Caco-2 (cell line): ENCODE results near the gene RSL1D1. TPM values are rescaled to one million over a fixed set of nuclear protein-coding genes. Genes with fewer than 3 reads are reported as not detected.
"Not testable (repeated sequence)": the region's sequence is repeated elsewhere in the genome, so short reads cannot be mapped to it uniquely, and the experiment has no call there.

Experiments
- BruUV-seq: library from RNA; stranded (reverse); fragments of 400-500 nt; replicated peaks from 2 replicates; lab custom pipeline; 2021; lab: Mats Ljungman, UMichigan
- CTCF ChIA-PET: fragments of 300-600 bp; sonication (Branson Sonifier 250); formaldehyde crosslinking; loops from one replicate; lab custom pipeline; 2022; ENCODE audit warnings: antibody characterized with exemption; lab: Charles Lee
- POLR2A ChIA-PET: fragments of 300-600 bp; sonication (Branson Sonifier 250); formaldehyde crosslinking; loops from one replicate; lab custom pipeline; 2022; ENCODE audit warnings: antibody characterized with exemption; lab: Charles Lee
- DNase-seq, 2 experiments: peaks; one replicate each; pipeline versions ENCODE4 v3.0.0 to v3.0.0-alpha.2; 2020 to 2022
- H3K27me3 ChIP-seq: replicated peaks from 2 replicates; pipeline ENCODE4 v1.6.0; 2011; ENCODE audit warnings: low read length; ENCODE audit not compliant: control insufficient read depth, insufficient read depth
- H3K36me3 ChIP-seq: 2 replicates; pipeline ENCODE4 v1.5.1; 2011; ENCODE audit warnings: low read length; ENCODE audit not compliant: control insufficient read depth, insufficient read depth
- H3K4me1 ChIP-seq: fragments of 250-450 bp; sonication (Bioruptor Pico); 2 replicates; pipeline ENCODE4 v1.5.1; 2020; ENCODE audit warnings: mild to moderate bottlenecking
- H3K4me3 ChIP-seq: 2 replicates; pipeline ENCODE4 v1.5.1; 2011; ENCODE audit warnings: low read depth, mild to moderate bottlenecking, control low read depth, low read length
- H3K9me3 ChIP-seq: fragments of 250-450 bp; sonication (Bioruptor Pico); 2 replicates; pipeline ENCODE4 v1.5.1; 2020; ENCODE audit warnings: mild to moderate bottlenecking, moderate library complexity
- H3K27ac Mint-ChIP-seq: one replicate; pipeline ENCODE4 v1.8.0; 2022; ENCODE audit warnings: mixed read lengths; ENCODE audit not compliant: unreplicated experiment
- H3K27me3 Mint-ChIP-seq: one replicate; pipeline ENCODE4 v1.8.0; 2022; ENCODE audit warnings: mixed read lengths; ENCODE audit not compliant: insufficient read depth, unreplicated experiment
- H3K36me3 Mint-ChIP-seq: one replicate; pipeline ENCODE4 v1.8.0; 2022; ENCODE audit warnings: mild to moderate bottlenecking, mixed read lengths; ENCODE audit not compliant: insufficient read depth, unreplicated experiment
- H3K4me1 Mint-ChIP-seq: one replicate; pipeline ENCODE4 v1.8.0; 2022; ENCODE audit warnings: low read depth, mixed read lengths; ENCODE audit not compliant: unreplicated experiment
- H3K4me3 Mint-ChIP-seq: one replicate; pipeline ENCODE4 v1.8.0; 2022; ENCODE audit warnings: mild to moderate bottlenecking, moderate library complexity, mixed read lengths; ENCODE audit not compliant: unreplicated experiment
- H3K9me3 Mint-ChIP-seq: one replicate; pipeline ENCODE4 v1.8.0; 2022; ENCODE audit warnings: mixed read lengths; ENCODE audit not compliant: unreplicated experiment
- intact Hi-C: fragments of 100-400 bp; cut with micrococcal nuclease; formaldehyde crosslinking; loops from one replicate; pipeline ENCODE4 v1.10.0; 2022; ENCODE audit not compliant: unreplicated experiment
- total RNA-seq: library from RNA; stranded (reverse); gene quantifications from 2 replicates; pipeline ENCODE4 v1.2.3, GENCODE V29; 2022
- TF ChIP-seq, protein P1 (sequence below), 2 experiments: fragments of 200-600 bp in 1 of 2; IDR thresholded peaks; 1 replicate in 1 of 2; 2 replicates in 1 of 2; pipeline versions ENCODE4 v1.5.1 to v1.8.0; 2011 to 2022; ENCODE audit warnings: antibody characterized with exemption in 1 of 2, control low read depth in 1 of 2, inconsistent platforms in 1 of 2, low read depth in 1 of 2, low read length in 1 of 2, mild to moderate bottlenecking in 1 of 2, moderate library complexity in 1 of 2; ENCODE audit not compliant: insufficient read depth in 1 of 2, severe bottlenecking in 1 of 2, unreplicated experiment in 1 of 2

Gene RSL1D1
- total RNA-seq, 1 experiment from 2014 or later: 227 TPM

- H3K4me3 Mint-ChIP-seq: no peak overlapping the region
- no peak for DNase-seq
- H3K4me1 Mint-ChIP-seq: no peaks in the 10 kb centered on the region
- H3K27me3 Mint-ChIP-seq: no peaks in the 10 kb centered on the region
- CTCF ChIA-PET: no interaction called here
- POLR2A ChIA-PET: interaction anchor here (1.2 kb wide), 1 partner anchor 36 kb away, joined by 3 read pairs; no protein-coding TSS in a partner anchor
- H3K36me3 ChIP-seq: no peaks in the 10 kb centered on the region
- H3K9me3 Mint-ChIP-seq: no peaks in the 10 kb centered on the region
- no TSS peak for BruUV-seq
- intact Hi-C loops: no loop called here
- TF ChIP-seq, protein P1, sequence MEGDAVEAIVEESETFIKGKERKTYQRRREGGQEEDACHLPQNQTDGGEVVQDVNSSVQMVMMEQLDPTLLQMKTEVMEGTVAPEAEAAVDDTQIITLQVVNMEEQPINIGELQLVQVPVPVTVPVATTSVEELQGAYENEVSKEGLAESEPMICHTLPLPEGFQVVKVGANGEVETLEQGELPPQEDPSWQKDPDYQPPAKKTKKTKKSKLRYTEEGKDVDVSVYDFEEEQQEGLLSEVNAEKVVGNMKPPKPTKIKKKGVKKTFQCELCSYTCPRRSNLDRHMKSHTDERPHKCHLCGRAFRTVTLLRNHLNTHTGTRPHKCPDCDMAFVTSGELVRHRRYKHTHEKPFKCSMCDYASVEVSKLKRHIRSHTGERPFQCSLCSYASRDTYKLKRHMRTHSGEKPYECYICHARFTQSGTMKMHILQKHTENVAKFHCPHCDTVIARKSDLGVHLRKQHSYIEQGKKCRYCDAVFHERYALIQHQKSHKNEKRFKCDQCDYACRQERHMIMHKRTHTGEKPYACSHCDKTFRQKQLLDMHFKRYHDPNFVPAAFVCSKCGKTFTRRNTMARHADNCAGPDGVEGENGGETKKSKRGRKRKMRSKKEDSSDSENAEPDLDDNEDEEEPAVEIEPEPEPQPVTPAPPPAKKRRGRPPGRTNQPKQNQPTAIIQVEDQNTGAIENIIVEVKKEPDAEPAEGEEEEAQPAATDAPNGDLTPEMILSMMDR (IDR thresholded peaks at IDR 0.05; ENCODE audit: insufficient read depth in 1 of 2, low read depth in 1 of 2, low read length in 1 of 2, severe bottlenecking in 1 of 2, unreplicated experiment in 1 of 2): no peak
- no peaks in the 10 kb centered on the region for H3K9me3 ChIP-seq
- no peaks in the 10 kb centered on the region for H3K27me3 ChIP-seq
- H3K4me3 ChIP-seq: no peak overlapping the region
- no peak overlapping the region for H3K27ac Mint-ChIP-seq
- H3K4me1 ChIP-seq: peaks cover 4% of the 10 kb centered on the region; the same call in 1 of the 2 replicates
- H3K36me3 Mint-ChIP-seq: peaks cover 33% of the 10 kb centered on the region
These were observed 17.2 kb downstream of the RSL1D1 start for GRCh38 chr16:11833951-11834695.

DNA sequence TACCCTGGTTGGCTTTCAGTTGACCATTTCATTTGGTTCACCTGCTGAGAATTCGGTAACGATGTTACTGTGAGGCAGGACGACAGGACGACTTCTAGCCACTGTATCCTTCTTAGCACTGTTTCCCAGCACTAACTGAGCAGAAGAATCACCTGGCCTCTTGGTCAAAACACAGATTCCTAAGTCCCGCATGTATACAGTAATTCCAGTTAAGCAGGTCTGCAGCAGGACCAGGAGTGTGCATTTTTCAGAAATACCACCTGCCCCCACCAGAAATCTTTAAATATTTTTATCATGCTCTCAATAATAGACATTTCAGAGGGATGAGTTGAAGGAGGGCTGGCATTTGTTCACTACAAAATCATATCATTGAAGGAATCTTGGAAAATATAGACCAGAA is 22.6 kb downstream of the RSL1D1 start:
- no peaks in the 10 kb centered on the region for H3K9me3 Mint-ChIP-seq
- H3K27ac Mint-ChIP-seq: no peak overlapping the region

GRCh38 chr16:11825520-11826165 is 25.7 kb downstream of the RSL1D1 start:
- CTCF ChIA-PET: interaction anchor here (0.7 kb wide), 1 partner anchor 212 kb away, joined by 3 read pairs; no protein-coding TSS in a partner anchor
- DNase-seq, POLR2A ChIA-PET, H3K36me3 Mint-ChIP-seq, H3K4me1 Mint-ChIP-seq, H3K27ac Mint-ChIP-seq, H3K36me3 ChIP-seq, H3K9me3 ChIP-seq, H3K4me3 Mint-ChIP-seq, intact Hi-C loops, H3K4me1 ChIP-seq, H3K27me3 ChIP-seq, BruUV-seq, H3K27me3 Mint-ChIP-seq, H3K4me3 ChIP-seq, H3K9me3 Mint-ChIP-seq: not testable (repeated sequence)

More for the DNA sequence above, 22.6 kb downstream of the RSL1D1 start:
- ChIA-PET CTCF (no interaction called here), POLR2A (interaction anchor here (0.6 kb wide), 1 partner anchor 26 kb away, joined by 3 read pairs; no protein-coding TSS in a partner anchor)
- H3K4me1 Mint-ChIP-seq: no peaks in the 10 kb centered on the region
- Histone ChIP-seq H3K36me3 (no peaks in the 10 kb centered on the region), H3K4me3 (no peak overlapping the region), H3K27me3 (no peaks in the 10 kb centered on the region), H3K9me3 (no peaks in the 10 kb centered on the region), H3K4me1 (no peaks in the 10 kb centered on the region)
- DNase-seq: no peak
- H3K36me3 Mint-ChIP-seq: peaks cover 4% of the 10 kb centered on the region
- TF ChIP-seq, protein P1 (IDR thresholded peaks at IDR 0.05; ENCODE audit: insufficient read depth in 1 of 2, low read depth in 1 of 2, low read length in 1 of 2, severe bottlenecking in 1 of 2, unreplicated experiment in 1 of 2): no peak
- no peaks in the 10 kb centered on the region for H3K27me3 Mint-ChIP-seq
- H3K4me3 Mint-ChIP-seq: no peak overlapping the region
- intact Hi-C loops: no loop called here
- BruUV-seq: no TSS peak
